Daoy (cell line): ENCODE data around the gene SLC49A4. TPM values are rescaled to one million over a fixed set of nuclear protein-coding genes. Genes with fewer than 3 reads are reported as not detected.
"Not testable (repeated sequence)": the region's sequence is repeated elsewhere in the genome, so short reads cannot be mapped to it uniquely, and the experiment has no call there.

Source experiments
- DNase-seq: peaks from one replicate; pipeline ENCODE4 v3.0.0-alpha.2; 2015; ENCODE audit warnings: low read depth
- total RNA-seq: library from RNA; depleted of rRNA; stranded (reverse); fragments of >200 nt; shearing (Covaris generic); gene quantifications from 2 replicates; pipeline ENCODE4 v1.2.3, GENCODE V29; 2014; rRNA removed

The SLC49A4 gene, protein sequence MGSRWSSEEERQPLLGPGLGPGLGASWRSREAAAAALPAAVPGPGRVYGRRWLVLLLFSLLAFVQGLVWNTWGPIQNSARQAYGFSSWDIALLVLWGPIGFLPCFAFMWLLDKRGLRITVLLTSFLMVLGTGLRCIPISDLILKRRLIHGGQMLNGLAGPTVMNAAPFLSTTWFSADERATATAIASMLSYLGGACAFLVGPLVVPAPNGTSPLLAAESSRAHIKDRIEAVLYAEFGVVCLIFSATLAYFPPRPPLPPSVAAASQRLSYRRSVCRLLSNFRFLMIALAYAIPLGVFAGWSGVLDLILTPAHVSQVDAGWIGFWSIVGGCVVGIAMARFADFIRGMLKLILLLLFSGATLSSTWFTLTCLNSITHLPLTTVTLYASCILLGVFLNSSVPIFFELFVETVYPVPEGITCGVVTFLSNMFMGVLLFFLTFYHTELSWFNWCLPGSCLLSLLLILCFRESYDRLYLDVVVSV
- 17.5 and 18.3 TPM in 2 replicates for total RNA-seq

- peak; percentile 91 for DNase-seq
Observed at GRCh38 chr3:122794779-122795673, at the start of gene SLC49A4. Gene SLC49A4, plus strand, starts transcription at chr3:122795069. Its CDS starts 124 bp downstream, at chr3:122795193.

DNA sequence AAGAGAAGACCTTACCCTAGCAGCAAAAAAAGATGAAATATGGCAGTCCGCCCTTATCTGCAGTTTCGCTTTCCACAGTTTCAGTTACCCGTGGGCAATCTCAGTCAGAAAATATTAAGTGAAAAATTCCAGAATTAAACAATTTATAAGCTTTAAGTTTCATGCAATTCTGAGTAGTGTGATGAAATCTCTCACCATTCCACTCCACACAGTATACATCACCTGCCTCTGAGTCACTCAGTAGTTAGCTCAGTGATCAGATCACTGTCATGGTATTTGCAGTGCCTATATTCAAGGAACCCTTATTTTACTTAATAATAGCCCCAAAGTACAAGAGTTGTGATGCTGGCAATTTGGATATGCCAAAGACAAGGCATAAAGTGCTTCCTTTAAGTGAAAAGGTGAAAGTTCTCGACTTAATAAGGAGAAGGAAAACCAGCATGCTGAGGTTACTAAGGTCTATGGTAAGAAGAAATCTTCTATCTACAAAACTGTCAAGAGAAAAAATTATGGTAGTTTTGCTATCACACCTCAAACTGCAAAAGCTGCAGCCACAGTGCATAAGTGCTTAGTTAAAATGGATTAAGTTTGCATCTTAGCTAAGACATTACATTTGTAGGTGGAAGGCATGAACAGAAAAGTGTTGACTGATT lies 49.4 kb upstream of the SLC49A4 start:
- DNase-seq: peak; percentile 4

DNA sequence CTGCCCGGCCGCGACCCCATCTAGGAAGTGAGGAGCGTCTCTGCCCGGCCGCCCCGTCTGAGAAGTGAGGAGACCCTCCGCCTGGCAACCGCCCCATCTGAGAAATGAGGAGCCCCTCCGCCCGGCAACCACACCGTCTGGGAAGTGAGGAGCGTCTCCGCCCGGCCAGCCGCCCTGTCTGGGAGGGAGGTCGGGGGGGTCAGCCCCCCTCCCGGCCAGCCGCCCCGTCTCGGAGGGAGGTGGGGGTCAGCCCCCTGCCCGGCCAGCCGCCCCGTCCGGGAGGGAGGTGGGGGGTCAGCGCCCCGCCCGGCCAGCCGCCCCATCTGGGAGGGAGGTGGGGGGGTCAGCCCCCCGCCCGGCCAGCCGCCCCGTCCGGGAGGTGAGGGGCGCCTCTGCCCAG lies 47.6 kb upstream of the SLC49A4 start:
- DNase-seq: not testable (repeated sequence)

GRCh38 chr3:122748347-122748746 lies 46.5 kb upstream of the SLC49A4 start:
- no peak for DNase-seq

DNA sequence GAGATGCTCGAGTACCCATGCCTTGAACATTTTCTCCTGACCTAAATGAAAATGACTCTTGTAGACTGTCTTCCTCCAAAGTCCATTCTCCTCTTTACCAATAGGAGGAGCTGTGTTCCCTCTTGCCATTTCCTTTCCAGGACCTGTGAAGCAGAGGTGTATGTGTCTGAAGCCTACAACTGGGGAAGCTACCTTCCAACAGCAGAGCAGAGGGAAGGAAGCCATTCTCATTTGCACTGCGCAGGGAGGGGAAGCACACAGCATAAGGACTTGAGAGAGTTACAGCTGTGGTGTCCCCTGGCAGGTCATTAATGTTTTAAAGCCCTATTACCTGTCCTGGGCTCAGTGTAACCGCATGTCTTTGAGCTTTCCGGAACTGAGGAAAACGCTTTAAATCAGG lies 39.9 kb upstream of the SLC49A4 start:
- peak; percentile 44 for DNase-seq

DNA sequence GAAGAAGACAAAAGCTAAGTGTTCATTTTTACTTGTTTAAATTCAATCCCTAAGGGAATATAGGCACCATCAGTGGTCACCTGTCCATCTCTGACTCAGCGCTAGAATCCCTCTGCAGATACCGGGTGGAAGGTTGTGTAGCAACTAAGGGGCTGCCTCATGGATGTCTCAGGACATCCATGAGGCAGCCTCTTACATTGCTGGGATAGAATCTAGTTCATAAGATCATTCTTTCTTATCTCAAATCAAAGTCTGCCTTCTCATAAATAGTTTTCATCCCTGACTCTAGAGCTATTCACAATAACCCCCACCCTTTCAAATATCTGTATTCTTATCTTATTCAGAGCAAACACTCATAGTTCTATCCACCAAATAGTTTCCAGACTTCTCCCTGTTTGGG lies 39.4 kb upstream of the SLC49A4 start:
- no peak for DNase-seq

- no peak for DNase-seq
Observed at GRCh38 chr3:122758877-122759560, 35.9 kb upstream of the SLC49A4 start.

DNA sequence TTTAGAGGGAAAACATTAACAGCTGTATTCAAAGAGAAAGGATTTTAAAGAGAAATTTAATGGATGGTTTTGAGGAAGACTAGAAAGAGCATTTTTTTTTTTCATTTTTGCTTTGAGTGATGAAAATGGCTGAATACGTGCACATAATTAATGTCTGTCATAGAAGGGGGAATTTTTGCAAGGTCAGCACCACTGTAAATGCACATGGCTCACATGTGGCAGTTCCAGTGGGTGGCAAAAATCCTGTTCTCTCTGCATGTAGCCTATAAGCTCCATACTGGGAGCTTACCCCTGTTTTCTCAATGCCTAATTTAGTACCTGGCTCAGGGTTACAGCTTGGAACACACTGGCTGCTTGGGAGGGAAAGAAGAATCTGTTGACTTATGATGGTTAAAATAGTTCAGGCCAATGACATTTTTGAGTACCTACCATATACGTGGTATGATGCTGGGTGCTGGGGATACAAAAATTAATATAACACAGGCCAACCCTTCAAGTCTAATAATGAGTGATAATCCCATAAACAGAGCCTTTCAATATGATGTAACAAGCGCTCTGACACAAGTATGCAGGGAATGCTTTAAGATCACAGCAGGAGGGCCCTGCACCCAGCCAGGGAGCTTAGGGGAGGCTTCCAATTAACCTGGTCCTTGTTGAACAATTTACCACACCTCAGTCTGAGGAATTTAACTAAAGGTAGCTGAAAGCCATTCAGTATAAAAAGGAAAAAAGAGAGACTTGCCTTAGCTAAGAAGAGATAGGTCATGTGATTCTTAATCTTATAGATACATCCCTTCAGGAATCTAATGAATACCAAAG lies 34.2 kb upstream of the SLC49A4 start:
- no peak for DNase-seq

DNA sequence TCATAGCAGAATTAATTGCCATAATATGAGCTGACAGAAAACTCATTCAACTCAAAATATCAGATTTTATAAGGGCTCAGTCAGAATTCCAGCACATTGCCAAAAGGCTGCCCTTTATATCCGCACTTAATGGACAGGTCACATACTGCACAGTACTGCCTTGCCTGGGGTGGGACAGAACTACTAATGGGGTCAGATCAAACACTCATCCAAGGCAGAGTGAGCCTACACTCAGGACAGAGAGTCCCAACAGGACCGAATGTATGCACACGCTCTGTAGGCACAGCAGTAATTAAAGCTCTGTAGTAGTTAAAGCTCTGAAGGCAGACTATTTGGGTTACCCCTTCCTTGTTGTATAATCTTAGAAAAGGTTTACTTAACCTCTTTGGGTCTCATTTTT lies 28.4 kb upstream of the SLC49A4 start:
- no peak for DNase-seq

DNA sequence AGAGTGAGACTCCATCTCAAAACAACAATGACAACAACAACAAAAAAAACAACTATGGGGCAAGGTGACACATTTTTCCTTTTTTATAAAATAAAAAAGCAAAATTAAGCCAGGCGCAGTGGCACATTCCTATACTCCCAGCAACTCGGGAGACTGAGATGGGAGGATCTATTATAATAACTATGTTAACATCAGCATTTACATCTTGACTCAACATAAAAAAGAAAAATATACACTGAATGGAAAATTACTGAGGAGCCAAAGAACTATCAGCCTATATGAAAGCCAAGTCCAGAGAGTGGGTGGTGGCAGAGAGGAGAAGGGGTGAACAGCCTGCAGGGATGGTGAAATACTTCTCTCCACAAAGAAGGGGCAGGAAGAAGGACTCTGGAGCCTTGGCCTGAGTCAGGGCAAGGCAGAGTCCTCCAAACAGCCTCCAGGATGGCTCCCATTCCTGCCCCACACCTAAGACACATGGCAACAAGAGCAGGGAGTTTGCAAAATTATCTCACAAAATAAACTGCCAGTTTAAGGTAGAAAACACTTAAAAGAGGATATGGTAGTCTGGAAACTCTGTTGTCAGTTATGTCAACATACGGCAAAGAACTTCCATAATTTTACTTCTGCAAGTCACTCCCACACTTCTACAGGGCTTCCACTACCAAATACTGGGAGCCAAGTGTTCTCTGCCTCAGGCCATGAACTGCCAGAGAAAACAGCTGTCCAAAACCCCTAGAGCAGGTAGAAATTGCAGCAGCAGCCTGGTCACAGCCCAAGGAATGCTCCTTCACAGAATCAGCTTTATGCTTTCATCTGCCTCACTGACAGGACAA lies 27.1 kb upstream of the SLC49A4 start:
- no peak for DNase-seq

- no peak for DNase-seq
Observed at GRCh38 chr3:122770521-122771202, 24.2 kb upstream of the SLC49A4 start.

DNA sequence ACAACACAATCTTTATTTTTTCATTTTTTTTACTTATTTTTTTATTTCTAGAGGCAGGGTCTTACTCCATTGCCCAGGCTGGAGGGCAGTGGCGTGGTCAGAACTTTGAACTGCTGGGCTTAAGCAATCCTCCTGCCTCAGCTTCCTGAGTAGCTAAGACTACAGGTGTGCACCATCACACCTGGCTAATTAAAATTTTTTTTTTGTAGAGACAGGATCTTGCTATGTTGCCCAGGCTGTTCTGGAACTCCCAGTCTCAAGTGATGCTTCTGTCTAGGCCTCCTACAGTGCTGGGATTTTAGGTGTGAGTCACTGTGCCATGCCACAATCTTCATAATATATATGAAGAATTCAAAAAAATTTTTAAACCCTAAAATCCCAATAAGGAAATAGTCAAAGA lies 22.0 kb upstream of the SLC49A4 start:
- no peak for DNase-seq

GRCh38 chr3:122773944-122774509 lies 20.8 kb upstream of the SLC49A4 start:
- no peak for DNase-seq

DNA sequence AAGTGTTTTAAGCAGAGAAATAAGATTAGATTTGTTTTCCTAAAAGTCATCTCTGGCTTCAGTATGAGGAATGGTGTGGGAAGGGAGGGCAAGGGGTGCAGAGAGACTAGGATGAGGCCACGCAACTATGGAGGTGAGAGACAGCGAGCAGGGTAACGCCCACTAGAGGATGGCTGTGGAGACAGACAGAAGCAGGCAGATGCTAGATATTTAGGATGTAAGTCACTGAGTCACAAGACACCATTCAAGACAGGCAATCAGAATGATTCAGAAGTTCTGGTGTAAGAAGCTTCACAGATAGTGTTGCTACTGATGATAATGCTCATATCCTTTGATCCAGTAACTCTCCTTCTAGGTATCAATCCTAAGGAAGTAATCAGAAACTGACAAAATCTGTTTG lies 20.3 kb upstream of the SLC49A4 start:
- DNase-seq: no peak

- no peak for DNase-seq
Observed at GRCh38 chr3:122776675-122777468, 18.0 kb upstream of the SLC49A4 start.

DNA sequence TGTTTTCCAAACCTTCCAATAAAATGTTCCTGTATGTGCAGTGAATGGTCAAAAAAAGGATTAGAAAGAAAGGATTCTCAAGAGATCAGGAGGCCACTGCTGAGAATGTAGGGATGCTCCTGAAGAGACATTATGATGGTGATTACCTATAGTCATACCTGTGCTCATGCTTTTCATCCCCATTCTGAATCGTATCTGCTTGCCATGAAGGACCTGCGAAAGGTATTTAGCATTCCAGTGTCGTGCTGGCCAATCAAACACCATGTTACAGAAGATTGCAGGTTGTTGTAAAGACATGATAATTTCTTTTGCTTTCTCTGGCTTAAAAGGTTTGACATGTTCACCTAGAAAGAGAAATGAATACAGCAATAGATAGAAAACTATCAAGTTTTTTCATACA lies 17.3 kb upstream of the SLC49A4 start:
- DNase-seq: no peak

GRCh38 chr3:122782804-122783203 lies 12.1 kb upstream of the SLC49A4 start:
- no peak for DNase-seq

DNA sequence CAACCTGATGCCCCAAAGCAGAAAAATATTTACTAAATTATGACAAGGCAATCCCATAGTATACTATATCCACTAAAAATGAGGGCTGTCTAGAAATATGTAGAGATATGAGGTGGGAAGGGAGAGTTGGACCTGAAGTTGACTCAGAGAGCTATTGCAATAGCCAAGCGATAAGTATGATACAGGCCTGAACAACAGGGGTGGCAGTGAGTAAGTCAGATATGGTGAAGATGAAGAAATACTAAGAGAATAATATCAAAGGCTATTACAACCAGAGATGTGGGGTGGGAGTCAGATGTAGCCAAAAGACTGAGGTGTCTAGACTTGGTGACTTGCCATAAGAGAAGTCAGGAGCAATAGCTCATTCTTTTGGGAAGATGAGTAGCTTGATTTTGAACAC lies 10.4 kb upstream of the SLC49A4 start:
- DNase-seq: no peak
